HepG2 (cell line): ENCODE data around the gene ARMH3. TPM values are rescaled to one million over a fixed set of nuclear protein-coding genes. Genes with fewer than 3 reads are reported as not detected.

Source experiments
- ATAC-seq: fragments of 200-7000 bp; cut with Tn5 transposase; 3 replicates; pipeline ENCODE4 v1.9.1; 2020; ENCODE audit warnings: mild to moderate bottlenecking, moderate library complexity
- BruUV-seq: library from RNA; stranded (reverse); fragments of 400-500 nt; replicated peaks from 2 replicates; lab custom pipeline; 2021; lab: Mats Ljungman, UMichigan
- CTCF ChIA-PET: fragments of 300-600 bp; formaldehyde crosslinking; extraction: SDS; loops from one replicate; lab custom pipeline; 2021; ENCODE audit warnings: low total read pairs, inconsistent platforms, low intra/inter-chr PET ratio; lab: Yijun Ruan, JAX
- POLR2A ChIA-PET: fragments of 350-600 bp; sonication (Branson Sonifier 250); formaldehyde crosslinking; loops from one replicate; lab custom pipeline; 2020; ENCODE audit warnings: antibody characterized with exemption, inconsistent platforms; lab: Yijun Ruan, JAX
- DNase-seq: peaks from one replicate; pipeline ENCODE4 v3.0.0-alpha.2; 2015; ENCODE audit warnings: low spot score
- FAIRE-seq: peaks from 3 replicates; lab custom pipeline; 2011; peaks lifted over from hg19 to GRCh38; lab: Jason Lieb, UNC
- H2AFZ ChIP-seq: one replicate; pipeline ENCODE4 v1.6.1; 2011; ENCODE audit warnings: low read length, inconsistent platforms
- H3K27ac ChIP-seq: fragments of 300-600 bp; 3 replicates; pipeline ENCODE4 v1.8.0; 2011; ENCODE audit warnings: mixed run types, mild to moderate bottlenecking, mixed read lengths, low read length, inconsistent platforms; ENCODE audit not compliant: insufficient read depth; ENCODE audit errors: extremely low read length
- H3K27me3 ChIP-seq, 2 experiments: fragments of 200-600 bp in 1 of 2; 2 replicates in 1 of 2; 3 replicates in 1 of 2; pipeline versions ENCODE4 v1.6.0 to v1.8.0; 2011; ENCODE audit warnings: low read length in 2 of 2, mild to moderate bottlenecking in 2 of 2, moderate library complexity in 2 of 2, inconsistent platforms in 1 of 2; ENCODE audit not compliant: insufficient read depth in 2 of 2, control insufficient read depth in 1 of 2
- H3K36me3 ChIP-seq, 2 experiments: fragments of 200-600 bp in 1 of 2; replicated peaks in 1 of 2; 2 replicates in 1 of 2; 3 replicates in 1 of 2; pipeline versions ENCODE4 v1.5.1 to v1.8.0; 2011; ENCODE audit warnings: low read length in 2 of 2, inconsistent platforms in 1 of 2; ENCODE audit not compliant: insufficient read depth in 2 of 2, control insufficient read depth in 1 of 2
- H3K4me1 ChIP-seq: 2 replicates; pipeline ENCODE4 v1.5.1; 2012; ENCODE audit warnings: low read length, inconsistent platforms; ENCODE audit not compliant: insufficient read depth
- H3K4me2 ChIP-seq: 2 replicates; pipeline ENCODE4 v1.6.0; 2011; ENCODE audit warnings: low read depth, low read length, inconsistent platforms
- H3K4me3 ChIP-seq, 3 experiments: fragments of 200-600 bp in 1 of 3; sonication (generic), shearing (Covaris generic) in 1 of 3; replicated peaks in 1 of 3; 2 replicates each; pipeline ENCODE4 v1.5.1; 2011 to 2016; ENCODE audit warnings: low read length in 3 of 3, inconsistent platforms in 2 of 3, low read depth in 2 of 3, mild to moderate bottlenecking in 2 of 3, control low read depth in 1 of 3, mixed read lengths in 1 of 3; ENCODE audit not compliant: insufficient read depth in 1 of 3
- H3K79me2 ChIP-seq: one replicate; pipeline ENCODE4 v1.6.1; 2011; ENCODE audit warnings: low read length, inconsistent platforms; ENCODE audit not compliant: insufficient read depth
- H3K9ac ChIP-seq: 2 replicates; pipeline ENCODE4 v1.6.0; 2011; ENCODE audit warnings: mild to moderate bottlenecking, low read depth, low read length, inconsistent platforms; ENCODE audit not compliant: insufficient read depth
- H3K9me3 ChIP-seq: 2 replicates; pipeline ENCODE4 v1.5.1; 2012; ENCODE audit warnings: mild to moderate bottlenecking, low read length
- H4K20me1 ChIP-seq: 2 replicates; pipeline ENCODE4 v1.6.0; 2011; ENCODE audit warnings: inconsistent platforms, mild to moderate bottlenecking, low read length, moderate library complexity; ENCODE audit not compliant: insufficient read depth
- CREM ChIP-seq, 2 experiments: sonication (generic) in 1 of 2; formaldehyde crosslinking in 1 of 2; IDR thresholded peaks; 2 replicates each; pipeline versions ENCODE4 v1.4.0 to v1.6.1; 2016 to 2020; ENCODE audit warnings: antibody characterized with exemption in 1 of 2, mild to moderate bottlenecking in 1 of 2, missing genetic modification reagents in 1 of 2
- KLF16 ChIP-seq, 2 experiments: sonication (generic) in 1 of 2; formaldehyde crosslinking in 1 of 2; IDR thresholded peaks; 2 replicates each; pipeline versions ENCODE4 v1.6.1 to v1.8.0; 2016 to 2023; ENCODE audit warnings: missing genetic modification reagents in 2 of 2, missing compliant biosample characterization in 1 of 2
- LCORL ChIP-seq, 2 experiments: fragments of 450-650 bp in 1 of 2; sonication (generic) in 1 of 2; formaldehyde crosslinking in 1 of 2; IDR thresholded peaks; 2 replicates each; pipeline versions ENCODE4 v1.5.0 to v1.6.1; 2017 to 2020; ENCODE audit warnings: antibody characterized with exemption in 1 of 2, missing genetic modification reagents in 1 of 2
- MAFF ChIP-seq: IDR thresholded peaks from 2 replicates; pipeline ENCODE4 v1.6.1; 2011; ENCODE audit warnings: low read depth, low read length, improper control_type of control experiment
- MAFK ChIP-seq, 2 experiments: IDR thresholded peaks in 1 of 2; conservative IDR thresholded peaks in 1 of 2; 2 replicates each; pipeline ENCODE4 v1.6.1; 2011; ENCODE audit warnings: improper control_type of control experiment in 2 of 2, low read length in 2 of 2
- MLLT10 ChIP-seq: sonication (generic); formaldehyde crosslinking; IDR thresholded peaks from 2 replicates; pipeline ENCODE4 v1.4.0; 2020; ENCODE audit warnings: missing genetic modification reagents
- PHF21A ChIP-seq: sonication (generic); formaldehyde crosslinking; IDR thresholded peaks from 2 replicates; pipeline ENCODE4 v1.5.0; 2020; ENCODE audit warnings: mild to moderate bottlenecking, missing genetic modification reagents
- RBM22 ChIP-seq: fragments of 200-400 bp; formaldehyde crosslinking; optimal IDR thresholded peaks from 2 replicates; pipeline ENCODE3; 2017; ENCODE audit warnings: mild to moderate bottlenecking, low read length, moderate library complexity
- SNAI1 ChIP-seq: sonication (generic); formaldehyde crosslinking; IDR thresholded peaks from 2 replicates; pipeline ENCODE4 v1.5.0; 2020; ENCODE audit warnings: mild to moderate bottlenecking, missing genetic modification reagents, borderline replicate concordance
- ZFP37 ChIP-seq: sonication (generic); formaldehyde crosslinking; IDR thresholded peaks from 2 replicates; pipeline ENCODE4 v1.4.0; 2020; ENCODE audit warnings: missing genetic modification reagents, borderline replicate concordance
- ZNF180 ChIP-seq: sonication (generic); formaldehyde crosslinking; IDR thresholded peaks from 2 replicates; pipeline ENCODE4 v1.4.0; 2020; ENCODE audit warnings: low read depth, missing genetic modification reagents, borderline replicate concordance
- ZNF382 ChIP-seq: sonication (generic); formaldehyde crosslinking; IDR thresholded peaks from 2 replicates; pipeline ENCODE4 v1.5.0; 2020; ENCODE audit warnings: missing genetic modification reagents, mild to moderate bottlenecking, borderline replicate concordance
- WGBS: methylation state at CpG from one replicate; pipeline ENCODE4 v1.1.6; 2017; ENCODE audit warnings: low lambda C conversion rate; 5-methylcytosine and 5-hydroxymethylcytosine counted together
- in situ Hi-C: cut with HindIII; loops from 2 replicates; pipeline ENCODE4 v1.10.0; 2017; ENCODE audit warnings: low pct_unique_long_range_greater_than_20kb; ENCODE audit not compliant: extremely low pct_ligation_motif_present
- intact Hi-C: fragments of 100-400 bp; cut with micrococcal nuclease; formaldehyde crosslinking; loops from one replicate; pipeline ENCODE4 v1.10.0; 2022; ENCODE audit not compliant: unreplicated experiment
- polyA plus RNA-seq, 8 experiments: library from polyadenylated mRNA; depleted of rRNA in 3 of 8; stranded (reverse) in 7 of 8; unstranded in 1 of 8; fragments of >200 nt; fragmentation: Illumina TruSeq in 4 of 8; extraction: Trizol in 4 of 8; gene quantifications; 2 replicates each; pipeline versions ENCODE4 v1.2.1 to v1.2.3, GENCODE V29; 2011 to 2016; ENCODE audit warnings: low read depth in 4 of 8, missing spikeins in 1 of 8, mixed read lengths in 1 of 8; ENCODE audit not compliant: insufficient read depth in 1 of 8
- total RNA-seq, 5 experiments: library from RNA; depleted of rRNA; stranded (reverse); fragments of >200 nt; fragmentation: Illumina TruSeq; extraction: Trizol; gene quantifications; 2 replicates each; pipeline ENCODE4 v1.2.3, GENCODE V29; 2016; ENCODE audit warnings: low read depth in 1 of 5

ARMH3 gene
- total and polyA plus RNA-seq, 2 of the 13 experiments (the other 11 are each of a cell fraction or from before 2014, with no cell fraction given), result 8.4 to 16.9 TPM

GRCh38 chr10:101972761-101973160 is 83.2 kb downstream of the ARMH3 start:
- H4K20me1 ChIP-seq, result no peaks in the 10 kb centered on the region
- FAIRE-seq (no peak), ATAC-seq (no peak), DNase-seq (no peak)
- ChIA-PET CTCF (no interaction called here), POLR2A (no interaction called here)
- in situ Hi-C loops (no loop called here), intact Hi-C loops (no loop called here)
- H3K27ac ChIP-seq, result no peak overlapping the region
- H3K9me3 ChIP-seq, result no peaks in the 10 kb centered on the region
- no peak overlapping the region for H3K9ac ChIP-seq
- TF ChIP-seq CREM (IDR thresholded peaks at IDR 0.05) (no peak), CREM (CRISPR knock-in tag; IDR thresholded peaks at IDR 0.05) (no peak), ZNF180 (CRISPR knock-in tag) (no peak), PHF21A (CRISPR knock-in tag) (no peak), LCORL (IDR thresholded peaks at IDR 0.05) (no peak), LCORL (CRISPR knock-in tag; IDR thresholded peaks at IDR 0.05) (no peak), MAFK (conservative IDR thresholded peaks at IDR 0.05 in 1 of 2, IDR thresholded peaks at IDR 0.05 in 1 of 2; ENCODE audit: low read length in 2 of 2) (peak; percentile 80 to 93), MAFF (peak; percentile 86), KLF16 (CRISPR knock-in tag; IDR thresholded peaks at IDR 0.05) (no peak)
- peaks cover 11 to 43% of the 10 kb centered on the region in 2 experiments for H3K36me3 ChIP-seq
- H3K4me2 ChIP-seq, result no peak overlapping the region
- H2AFZ ChIP-seq, result no peak overlapping the region
- BruUV-seq, result no TSS peak
- H3K27me3 ChIP-seq, result no peaks in the 10 kb centered on the region
- no peaks in the 10 kb centered on the region for H3K4me1 ChIP-seq
- 96% methylated on average over 9 of the region's 9 CpGs for WGBS
- H3K4me3 ChIP-seq, result no peak overlapping the region
- H3K79me2 ChIP-seq, result no peaks in the 10 kb centered on the region

- DNase-seq (no peak), ATAC-seq (no peak)
- H3K9me3 ChIP-seq, result no peaks in the 10 kb centered on the region
- ChIA-PET CTCF (no interaction called here), POLR2A (no interaction called here)
- H3K9ac ChIP-seq, result no peak overlapping the region
- BruUV-seq, result no TSS peak
- 74% methylated on average over 4 of the region's 4 CpGs for WGBS
- TF ChIP-seq MLLT10 (CRISPR knock-in tag) (no peak), SNAI1 (no peak), ZFP37 (CRISPR knock-in tag) (no peak), RBM22 (no peak), ZNF382 (no peak)
- TF ChIP-seq, all 625 proteins: peak for 0
- H3K36me3 ChIP-seq, result peaks cover 7 to 38% of the 10 kb centered on the region in 2 experiments
- in situ Hi-C loops, result no loop called here
- no peaks in the 10 kb centered on the region for H3K4me1 ChIP-seq
- H3K27ac ChIP-seq, result no peak overlapping the region
- intact Hi-C loops, result no loop called here
- H3K79me2 ChIP-seq, result no peaks in the 10 kb centered on the region
- no peaks in the 10 kb centered on the region for H3K27me3 ChIP-seq
- no peaks in the 10 kb centered on the region for H4K20me1 ChIP-seq
- FAIRE-seq, result no peak
- H3K4me3 ChIP-seq, result no peak overlapping the region
- H3K4me2 ChIP-seq, result no peak overlapping the region
- no peak overlapping the region for H2AFZ ChIP-seq
These were observed 86.5 kb downstream of the ARMH3 start for GRCh38 chr10:101969412-101969922.
